ENCODE data around the gene CD300LF. TPM values are rescaled to one million over a fixed set of nuclear protein-coding genes. Genes with fewer than 3 reads are reported as not detected.
A peak's percentile ranks its signal among the peaks of the same experiment; 100 is the strongest.

Gene CD300LF
- total and polyA plus RNA-seq, 2 experiments from 2014 or later, result not detected

- TF ChIP-seq JUNB (IDR thresholded peaks at IDR 0.05; ENCODE audit: unreplicated experiment) (no peak), CREB1 (CRISPR knock-in tag; IDR thresholded peaks at IDR 0.05; ENCODE audit: low read depth) (no peak), ZNF331 (CRISPR knock-in tag; IDR thresholded peaks at IDR 0.05; ENCODE audit: low read depth) (no peak), ETS1 (IDR thresholded peaks at IDR 0.05) (no peak)
Measured at GRCh38 chr17:74746922-74747321, 34.2 kb upstream of the CD300LF start (continued).

GRCh38 chr17:74746376-74746775, 33.7 kb upstream of the CD300LF start:
- H3K27ac ChIP-seq (ENCODE audit: low read depth), result peak overlapping the region; percentile 63; the same call in 1 of the 2 replicates
- no peak overlapping the region; the same call in 2 of the 3 replicates for H3K4me3 Mint-ChIP-seq
- no peak overlapping the region for H3K27ac Mint-ChIP-seq
- H4K20me1 ChIP-seq (replicated peaks; ENCODE audit: insufficient read depth), result peaks cover 18% of the 10 kb centered on the region
- no peaks in the 10 kb centered on the region for H3K9me3 Mint-ChIP-seq
- DNase-seq (ENCODE audit: low spot score) (no peak), ATAC-seq (no peak)
- H3K4me1 Mint-ChIP-seq, result peaks cover 57% of the 10 kb centered on the region
- H2AFZ ChIP-seq, result no peak overlapping the region
- peaks cover 7% of the 10 kb centered on the region for H3K36me3 Mint-ChIP-seq (ENCODE audit: low read depth)
- no peaks in the 10 kb centered on the region for H3K36me3 ChIP-seq (ENCODE audit: insufficient read depth)
- H3K79me2 ChIP-seq (replicated peaks; ENCODE audit: insufficient read depth), result peaks cover 24% of the 10 kb centered on the region
- H3K27me3 ChIP-seq (ENCODE audit: insufficient read depth), result no peaks in the 10 kb centered on the region
- H3F3A ChIP-seq (replicated peaks; ENCODE audit: low read depth), result peaks cover 6% of the 10 kb centered on the region; the same call in 1 of the 2 replicates
- peak overlapping the region; percentile 88 for H3K4me2 ChIP-seq
- H3K4me3 ChIP-seq, result peak overlapping the region; percentile 94; the same call in 1 of the 2 replicates
- H3K4me1 ChIP-seq (ENCODE audit: insufficient read depth), result peaks cover 56% of the 10 kb centered on the region
- H3K9me2 ChIP-seq (ENCODE audit: insufficient read depth), result no peaks in the 10 kb centered on the region
- H3K27me3 Mint-ChIP-seq (ENCODE audit: insufficient read depth, low read depth, poor library complexity), result peaks cover 31% of the 10 kb centered on the region
- no peak for TF ChIP-seq CREB1 (CRISPR knock-in tag; IDR thresholded peaks at IDR 0.05; ENCODE audit: low read depth)
- no peak for TF ChIP-seq POLR2AphosphoS5 (IDR thresholded peaks at IDR 0.05; ENCODE audit: low read depth)
- TF ChIP-seq ZNF331 (CRISPR knock-in tag; IDR thresholded peaks at IDR 0.05; ENCODE audit: low read depth), result no peak
- no peak for TF ChIP-seq EZH2 (IDR thresholded peaks at IDR 0.05; ENCODE audit: low read depth, unreplicated experiment)
- no peak for TF ChIP-seq CTCF (conservative IDR thresholded peaks at IDR 0.05; ENCODE audit: low read depth in 2 of 2)
- no peak for TF ChIP-seq JUNB (IDR thresholded peaks at IDR 0.05; ENCODE audit: unreplicated experiment)
- no peak for TF ChIP-seq EZH2phosphoT487 (IDR thresholded peaks at IDR 0.05; ENCODE audit: unreplicated experiment)
- TF ChIP-seq ZNF462 (CRISPR knock-in tag; IDR thresholded peaks at IDR 0.05), result no peak
- no peak for TF ChIP-seq REST (IDR thresholded peaks at IDR 0.05; ENCODE audit: unreplicated experiment)
- no peak for TF ChIP-seq ZNF114 (CRISPR knock-in tag; IDR thresholded peaks at IDR 0.05)

All from GM23338 (cell line).